Osteoblast (primary cell): ENCODE data around the gene PRRX1. TPM values are rescaled to one million over a fixed set of nuclear protein-coding genes. Genes with fewer than 3 reads are reported as not detected.

Source experiments
- DNase-seq: peaks from one replicate; pipeline ENCODE4 v3.0.0; 2011; ENCODE audit warnings: low spot score, mixed read lengths; ENCODE audit not compliant: insufficient read length; ENCODE audit errors: missing footprints
- H2AFZ ChIP-seq: 2 replicates; pipeline ENCODE4 v1.6.0; 2011; ENCODE audit warnings: mild to moderate bottlenecking, low read length
- H3K27ac ChIP-seq: 2 replicates; pipeline ENCODE4 v1.5.1; 2011; ENCODE audit warnings: mild to moderate bottlenecking, low read depth, low read length, moderate library complexity
- H3K27me3 ChIP-seq: 2 replicates; pipeline ENCODE4 v1.6.0; 2012; ENCODE audit warnings: mild to moderate bottlenecking, control low read depth, inconsistent platforms, low read length, moderate library complexity; ENCODE audit not compliant: insufficient read depth
- H3K36me3 ChIP-seq: 2 replicates; pipeline ENCODE4 v1.5.1; 2011; ENCODE audit warnings: mild to moderate bottlenecking, low read length, control low read depth, moderate library complexity; ENCODE audit not compliant: insufficient read depth
- H3K4me1 ChIP-seq: 2 replicates; pipeline ENCODE4 v1.5.1; 2011; ENCODE audit warnings: mild to moderate bottlenecking, low read length, control low read depth, moderate library complexity; ENCODE audit not compliant: insufficient read depth
- H3K4me2 ChIP-seq: 2 replicates; pipeline ENCODE4 v1.6.0; 2011; ENCODE audit warnings: mild to moderate bottlenecking, low read length; ENCODE audit not compliant: insufficient read depth
- H3K4me3 ChIP-seq: fragments of 200-600 bp; sonication (generic); 3 replicates; pipeline ENCODE4 v1.5.1; 2012; ENCODE audit warnings: mild to moderate bottlenecking, low read length, inconsistent platforms; ENCODE audit not compliant: insufficient read depth
- H3K79me2 ChIP-seq: 2 replicates; pipeline ENCODE4 v1.6.0; 2012; ENCODE audit warnings: mild to moderate bottlenecking, low read length, control low read depth, inconsistent platforms; ENCODE audit not compliant: insufficient read depth
- H3K9me3 ChIP-seq: 2 replicates; pipeline ENCODE4 v1.5.1; 2011; ENCODE audit warnings: low read depth, low read length, control low read depth
- H4K20me1 ChIP-seq: 2 replicates; pipeline ENCODE4 v1.6.0; 2012; ENCODE audit warnings: mild to moderate bottlenecking, low read length, control low read depth; ENCODE audit not compliant: insufficient read depth
- CTCF ChIP-seq: IDR thresholded peaks from 2 replicates; pipeline ENCODE4 v1.5.1; 2011; ENCODE audit warnings: mild to moderate bottlenecking, low read depth, low read length, moderate library complexity; ENCODE audit errors: extremely low read depth
- total RNA-seq: library from RNA; depleted of rRNA; stranded (reverse); fragments of >200 nt; gene quantifications from 2 replicates; pipeline ENCODE4 v1.2.3, GENCODE V29; 2012

Gene PRRX1
- total RNA-seq, 1 donor, result 307 TPM

GRCh38 chr1:170721621-170722020, 57.7 kb downstream of the PRRX1 start:
- TF ChIP-seq CTCF, result no peak
- no peak for DNase-seq
- H3K36me3 ChIP-seq, result peaks cover 63% of the 10 kb centered on the region

GRCh38 chr1:170723518-170723917, 59.6 kb downstream of the PRRX1 start:
- Histone ChIP-seq H3K27me3 (no peaks in the 10 kb centered on the region), H3K9me3 (no peaks in the 10 kb centered on the region), H4K20me1 (no peaks in the 10 kb centered on the region), H3K36me3 (peaks cover 74% of the 10 kb centered on the region), H3K79me2 (peaks cover 41% of the 10 kb centered on the region), H3K4me2 (no peak overlapping the region), H3K27ac (no peak overlapping the region), H3K4me1 (peaks cover 9% of the 10 kb centered on the region), H2AFZ (no peak overlapping the region), H3K4me3 (no peak overlapping the region)
- TF ChIP-seq CTCF, result no peak
- no peak for DNase-seq

More at GRCh38 chr1:170721621-170722020, 57.7 kb downstream of the PRRX1 start:
- Histone ChIP-seq H3K27ac (peak overlapping the region; percentile 16), H3K27me3 (no peaks in the 10 kb centered on the region), H3K9me3 (no peaks in the 10 kb centered on the region), H4K20me1 (no peaks in the 10 kb centered on the region), H2AFZ (no peak overlapping the region), H3K79me2 (peaks cover 60% of the 10 kb centered on the region), H3K4me2 (no peak overlapping the region), H3K4me1 (peaks cover 16% of the 10 kb centered on the region), H3K4me3 (no peak overlapping the region)

- Histone ChIP-seq H3K79me2 (peaks cover 32% of the 10 kb centered on the region), H3K4me2 (no peak overlapping the region), H3K9me3 (no peaks in the 10 kb centered on the region), H3K27ac (no peak overlapping the region), H3K36me3 (peaks cover 65% of the 10 kb centered on the region), H3K27me3 (no peaks in the 10 kb centered on the region), H4K20me1 (no peaks in the 10 kb centered on the region), H3K4me3 (no peak overlapping the region), H2AFZ (no peak overlapping the region), H3K4me1 (peaks cover 24% of the 10 kb centered on the region)
- no peak for DNase-seq
- TF ChIP-seq CTCF, result no peak
Measured at GRCh38 chr1:170725326-170725725, 61.4 kb downstream of the PRRX1 start.

GRCh38 chr1:170727963-170728362, 64.0 kb downstream of the PRRX1 start:
- Histone ChIP-seq H3K4me3 (no peak overlapping the region), H4K20me1 (no peaks in the 10 kb centered on the region), H3K4me1 (peaks cover 21% of the 10 kb centered on the region), H3K79me2 (peaks cover 16% of the 10 kb centered on the region), H3K4me2 (no peak overlapping the region), H3K36me3 (peaks cover 56% of the 10 kb centered on the region), H3K27ac (no peak overlapping the region), H3K27me3 (no peaks in the 10 kb centered on the region), H3K9me3 (no peaks in the 10 kb centered on the region), H2AFZ (no peak overlapping the region)
- no peak for TF ChIP-seq CTCF
- DNase-seq, result no peak
